8988T (cell line): ENCODE results near the gene PCYOX1L.

Experiments used
- DNase-seq: peaks from one replicate; pipeline ENCODE4 v3.0.0; 2011

Gene PCYOX1L

GRCh38 chr5:149338364-149338763, 19.5 kb upstream of the PCYOX1L start:
- no peak for DNase-seq

- no peak for DNase-seq
These were observed 16.9 kb upstream of the PCYOX1L start for GRCh38 chr5:149340920-149341319.

GRCh38 chr5:149341876-149342275, 16.0 kb upstream of the PCYOX1L start:
- DNase-seq: no peak

- no peak for DNase-seq
These were observed 13.7 kb upstream of the PCYOX1L start for GRCh38 chr5:149344151-149344550.

GRCh38 chr5:149345147-149345891, 12.5 kb upstream of the PCYOX1L start, which contains the start of gene GRPEL2:
GRPEL2 (plus strand) TSS chr5:149345499; CDS start chr5:149345540, 41 bp downstream.
- DNase-seq: peak; percentile 79

GRCh38 chr5:149345892-149346222, 12.0 kb upstream of the PCYOX1L start:
- DNase-seq: no peak

- no peak for DNase-seq
These were observed 9.3 kb upstream of the PCYOX1L start for GRCh38 chr5:149348518-149348917.

- no peak for DNase-seq
These were observed 8.5 kb upstream of the PCYOX1L start for GRCh38 chr5:149349382-149349781.

GRCh38 chr5:149352169-149352568, 5.7 kb upstream of the PCYOX1L start:
- no peak for DNase-seq

GRCh38 chr5:149353911-149354310, 3.9 kb upstream of the PCYOX1L start:
- no peak for DNase-seq

- DNase-seq: no peak
These were observed 2.2 kb upstream of the PCYOX1L start for GRCh38 chr5:149355688-149356087.

GRCh38 chr5:149356391-149356790, 1.5 kb upstream of the PCYOX1L start:
- DNase-seq: no peak

GRCh38 chr5:149358294-149358651, 427 bp downstream of the PCYOX1L start:
- no peak for DNase-seq

- DNase-seq: no peak
These were observed 1.1 kb downstream of the PCYOX1L start for GRCh38 chr5:149358868-149359495.

- no peak for DNase-seq
These were observed 2.4 kb downstream of the PCYOX1L start for GRCh38 chr5:149360272-149360671.

- DNase-seq: no peak
These were observed 4.7 kb downstream of the PCYOX1L start for GRCh38 chr5:149362541-149362940.

GRCh38 chr5:149363358-149363757, 5.5 kb downstream of the PCYOX1L start:
- no peak for DNase-seq

GRCh38 chr5:149363936-149364335, 6.1 kb downstream of the PCYOX1L start:
- no peak for DNase-seq

- DNase-seq: no peak
These were observed 6.9 kb downstream of the PCYOX1L start for GRCh38 chr5:149364719-149365118.

- no peak for DNase-seq
These were observed 7.6 kb downstream of the PCYOX1L start for GRCh38 chr5:149365418-149365817.

GRCh38 chr5:149366169-149366729, 8.4 kb downstream of the PCYOX1L start:
- DNase-seq: no peak

GRCh38 chr5:149367249-149367971, 9.6 kb downstream of the PCYOX1L start:
- DNase-seq: peak; percentile 91

- DNase-seq: no peak
These were observed 10.3 kb downstream of the PCYOX1L start for GRCh38 chr5:149367972-149368645.
